ENCODE data around the gene CELF5. TPM values are rescaled to one million over a fixed set of nuclear protein-coding genes. Genes with fewer than 3 reads are reported as not detected.

The CELF5 gene
- total RNA-seq, 1 experiment from 2014 or later = 2.5 TPM

- TF ChIP-seq ZBTB33 (IDR thresholded peaks at IDR 0.05; ENCODE audit: extremely low read depth, insufficient replicate concordance, low read length) (no peak), ATF3 (IDR thresholded peaks at IDR 0.05) (no peak), EZH2 (IDR thresholded peaks at IDR 0.05) (no peak), JUND (IDR thresholded peaks at IDR 0.05) (no peak), POLR2AphosphoS5 (IDR thresholded peaks at IDR 0.05; ENCODE audit: low read depth, low read length) (no peak), SP1 (IDR thresholded peaks at IDR 0.05; ENCODE audit: low read depth) (no peak)
These were observed 57.7 kb downstream of the CELF5 start (continued) for GRCh38 chr19:3282155-3282554.

- Histone ChIP-seq H3K4me1 (ENCODE audit: control insufficient read depth in 1 of 2, insufficient read depth in 2 of 2, low read length in 2 of 2) (peaks cover 11 to 29% of the 10 kb centered on the region in 2 experiments), H3K4me3 (replicated peaks in 1 of 2; ENCODE audit: low read depth in 1 of 2, low read length in 2 of 2) (no peak overlapping the region), H3K27ac (ENCODE audit: low read depth, low read length) (no peak overlapping the region), H3K9me3 (ENCODE audit: control insufficient read depth in 1 of 2, insufficient read depth in 1 of 2, low read depth in 1 of 2, low read length in 2 of 2) (no peaks in the 10 kb centered on the region), H4K20me1 (ENCODE audit: insufficient read depth) (no peaks in the 10 kb centered on the region), H3K9ac (ENCODE audit: low read length) (no peak overlapping the region), H3K27me3 (ENCODE audit: insufficient read depth, low read length) (no peaks in the 10 kb centered on the region), H3K36me3 (ENCODE audit: control insufficient read depth in 1 of 2, insufficient read depth in 2 of 2, low read length in 2 of 2) (no peaks in the 10 kb centered on the region), H3K79me2 (ENCODE audit: insufficient read depth, low read length) (no peaks in the 10 kb centered on the region), H2AFZ (ENCODE audit: low read depth, low read length, poor library complexity, severe bottlenecking) (no peak overlapping the region), H3K4me2 (ENCODE audit: low read length) (no peak overlapping the region), H3K9me2 (ENCODE audit: insufficient read depth) (no peaks in the 10 kb centered on the region)
- TF ChIP-seq EZH2 (IDR thresholded peaks at IDR 0.05) (no peak), SIN3A (IDR thresholded peaks at IDR 0.05; ENCODE audit: low read depth) (no peak), ELF1 (IDR thresholded peaks at IDR 0.05; ENCODE audit: borderline replicate concordance, low read depth) (no peak), JUND (IDR thresholded peaks at IDR 0.05) (no peak), CEBPB (IDR thresholded peaks at IDR 0.05; ENCODE audit: low read depth) (no peak), MAX (IDR thresholded peaks at IDR 0.05) (no peak), CBX3 (IDR thresholded peaks at IDR 0.05; ENCODE audit: low read depth) (no peak), SRF (IDR thresholded peaks at IDR 0.05; ENCODE audit: low read depth) (no peak), POLR2A (IDR thresholded peaks at IDR 0.05; ENCODE audit: borderline replicate concordance, extremely low read depth, insufficient read depth, insufficient read length) (no peak), ATF3 (IDR thresholded peaks at IDR 0.05) (no peak), ZBTB33 (IDR thresholded peaks at IDR 0.05; ENCODE audit: extremely low read depth, insufficient replicate concordance, low read length) (no peak), REST (IDR thresholded peaks at IDR 0.05; ENCODE audit: low read depth) (no peak), TCF7L2 (IDR thresholded peaks at IDR 0.05; ENCODE audit: borderline replicate concordance, extremely low read depth, insufficient read depth, insufficient read length) (no peak), ZFX (IDR thresholded peaks at IDR 0.05) (no peak), ZNF274 (IDR thresholded peaks at IDR 0.05; ENCODE audit: low read depth, low read length) (no peak), EGR1 (IDR thresholded peaks at IDR 0.05; ENCODE audit: low read depth) (no peak)
- intact Hi-C loops (cut with micrococcal nuclease) = no loop called here
- ATAC-seq = no peak
- ChIA-PET POLR2A (no interaction called here), RAD21 (ENCODE audit: low non-redundant PET in 1 of 2, low total read pairs in 2 of 2, uncharacterized antibody in 2 of 2, unreplicated experiment in 2 of 2) (no interaction called here), CTCF (no interaction called here)
- DNase-seq (ENCODE audit: low read depth, low spot score) = no peak
- BruUV-seq (replicated peaks) = no TSS peak
These were observed 58.1 kb downstream of the CELF5 start for GRCh38 chr19:3282564-3282963.

All from HCT116 (cell line).